VCaP (cell line): Measurements from ENCODE around the gene INS.

Experiments used
- H3K27ac ChIP-seq: fragments of 450-650 bp; 2 replicates; pipeline ENCODE4 v1.5.1; 2017
- TF ChIP-seq, protein P1 (sequence below): fragments of 450-650 bp; conservative IDR thresholded peaks from 2 replicates; pipeline ENCODE4 v1.5.1; 2017; ENCODE audit warnings: mild to moderate bottlenecking, moderate library complexity

INS gene

GRCh38 chr11:2157294-2158040 lies 3.5 kb downstream of the INS start:
- peak overlapping the region; percentile 67 for H3K27ac ChIP-seq
- TF ChIP-seq, protein P1, sequence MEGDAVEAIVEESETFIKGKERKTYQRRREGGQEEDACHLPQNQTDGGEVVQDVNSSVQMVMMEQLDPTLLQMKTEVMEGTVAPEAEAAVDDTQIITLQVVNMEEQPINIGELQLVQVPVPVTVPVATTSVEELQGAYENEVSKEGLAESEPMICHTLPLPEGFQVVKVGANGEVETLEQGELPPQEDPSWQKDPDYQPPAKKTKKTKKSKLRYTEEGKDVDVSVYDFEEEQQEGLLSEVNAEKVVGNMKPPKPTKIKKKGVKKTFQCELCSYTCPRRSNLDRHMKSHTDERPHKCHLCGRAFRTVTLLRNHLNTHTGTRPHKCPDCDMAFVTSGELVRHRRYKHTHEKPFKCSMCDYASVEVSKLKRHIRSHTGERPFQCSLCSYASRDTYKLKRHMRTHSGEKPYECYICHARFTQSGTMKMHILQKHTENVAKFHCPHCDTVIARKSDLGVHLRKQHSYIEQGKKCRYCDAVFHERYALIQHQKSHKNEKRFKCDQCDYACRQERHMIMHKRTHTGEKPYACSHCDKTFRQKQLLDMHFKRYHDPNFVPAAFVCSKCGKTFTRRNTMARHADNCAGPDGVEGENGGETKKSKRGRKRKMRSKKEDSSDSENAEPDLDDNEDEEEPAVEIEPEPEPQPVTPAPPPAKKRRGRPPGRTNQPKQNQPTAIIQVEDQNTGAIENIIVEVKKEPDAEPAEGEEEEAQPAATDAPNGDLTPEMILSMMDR: no peak

GRCh38 chr11:2156416-2157182 lies 4.4 kb downstream of the INS start:
- H3K27ac ChIP-seq: peak overlapping the region; percentile 67
- TF ChIP-seq, protein P1: peak; percentile 86

DNA sequence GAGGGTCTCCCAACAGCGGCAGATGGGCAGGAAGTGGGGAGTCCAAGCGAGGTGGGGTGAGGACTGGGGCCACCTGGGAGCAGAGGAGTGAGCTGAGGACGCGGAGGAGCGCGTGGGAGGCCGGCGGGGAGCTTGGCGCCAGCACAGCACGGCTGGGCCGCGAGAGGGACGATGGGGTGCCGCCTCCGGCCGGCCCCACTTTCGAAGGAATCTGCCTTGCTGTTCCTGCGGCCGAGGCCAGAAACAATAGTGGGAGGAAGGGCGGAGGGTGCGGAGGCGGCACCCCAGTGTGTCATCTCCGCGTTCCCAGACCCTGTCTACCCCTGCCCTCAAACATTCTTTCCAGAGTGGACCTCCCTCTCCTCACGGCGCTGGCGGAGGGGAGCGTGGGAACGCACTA lies 5.5 kb downstream of the INS start:
- TF ChIP-seq, protein P1: no peak
- H3K27ac ChIP-seq: no peak overlapping the region

DNA sequence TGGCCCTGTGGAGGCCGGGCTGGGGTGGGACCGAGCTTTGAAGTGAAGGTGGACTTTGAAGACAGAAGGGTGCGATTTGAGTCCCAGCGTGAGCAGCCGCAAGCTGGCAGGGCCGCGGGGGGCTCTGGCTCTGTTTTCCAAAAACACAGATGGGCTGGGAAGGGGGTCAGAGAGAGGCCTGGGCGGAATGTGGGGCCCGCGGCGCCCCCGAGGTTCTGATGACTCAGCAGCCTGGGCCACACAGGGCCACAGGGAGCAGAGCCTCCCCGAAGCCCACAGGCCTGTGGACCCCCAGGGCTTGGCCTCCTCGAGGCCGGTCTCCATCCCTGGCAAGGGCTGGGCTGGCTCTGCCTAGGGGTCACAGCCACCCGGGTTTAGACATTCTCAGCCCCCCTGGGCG lies 6.1 kb downstream of the INS start:
- TF ChIP-seq, protein P1: no peak

DNA sequence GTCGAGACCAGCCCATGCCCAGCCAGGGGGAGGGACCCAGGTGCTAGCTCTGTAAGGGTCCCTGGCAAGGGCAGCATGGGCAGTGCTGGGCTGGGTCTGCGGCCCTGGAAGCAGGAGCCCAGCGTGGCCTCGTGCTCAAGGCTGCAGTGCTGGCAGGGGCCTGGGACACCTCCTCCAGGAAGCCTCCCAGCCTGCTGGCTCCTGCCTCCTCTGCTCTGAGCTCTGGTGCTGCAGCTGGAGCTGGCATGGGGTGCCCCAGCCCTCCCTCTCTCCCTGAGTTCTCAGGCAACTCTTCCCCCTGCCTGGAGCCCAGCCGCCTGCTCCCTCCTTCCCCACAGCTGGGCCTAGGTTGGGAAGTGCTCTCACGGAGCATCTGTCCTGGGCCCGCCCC lies 6.8 kb downstream of the INS start:
- no peak overlapping the region for H3K27ac ChIP-seq
- TF ChIP-seq, protein P1: no peak

More for the DNA sequence above, 6.1 kb downstream of the INS start:
- H3K27ac ChIP-seq: no peak overlapping the region

DNA sequence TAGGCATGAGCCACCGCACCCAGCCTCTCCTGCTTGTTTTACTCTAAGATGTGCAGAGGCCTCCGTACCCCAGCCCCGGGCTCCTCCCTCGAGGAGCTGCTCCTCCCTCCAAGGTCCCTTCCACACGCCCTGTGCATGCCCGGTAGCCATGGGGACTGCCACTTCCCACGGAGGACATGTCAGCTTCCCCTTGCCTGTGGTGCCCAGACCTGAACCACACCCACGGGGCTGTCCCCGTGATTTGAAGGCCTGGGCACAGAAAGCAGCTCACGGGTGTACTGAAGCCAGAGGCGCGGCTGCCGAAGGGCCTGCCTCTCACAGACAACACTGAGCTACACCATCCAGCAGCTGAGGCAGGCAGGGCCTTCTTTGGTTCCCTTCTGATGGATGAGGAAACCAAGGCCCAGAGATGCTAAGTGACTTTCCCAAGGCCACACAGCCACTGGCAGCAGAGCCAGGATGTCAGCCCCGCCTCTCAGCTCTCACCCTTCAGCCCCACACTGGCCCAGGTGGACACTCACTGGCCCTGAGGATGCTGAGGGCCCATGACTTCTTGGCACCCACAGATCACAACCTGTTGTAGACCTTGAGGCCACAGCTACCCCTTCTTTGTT lies 7.3 kb downstream of the INS start:
- TF ChIP-seq, protein P1: no peak
- no peak overlapping the region for H3K27ac ChIP-seq
